ENCODE results near the gene ELAPOR2.
A peak's percentile ranks its signal among the peaks of the same experiment; 100 is the strongest.

Gene ELAPOR2

GRCh38 chr7:87039691-87040299, 19.7 kb downstream of the ELAPOR2 start:
- peak; percentile 48 for DNase-seq

- DNase-seq: peak; percentile 41
Observed at GRCh38 chr7:87038993-87039690, 20.3 kb downstream of the ELAPOR2 start.

GRCh38 chr7:87036985-87037384, 22.5 kb downstream of the ELAPOR2 start:
- DNase-seq: no peak

DNA sequence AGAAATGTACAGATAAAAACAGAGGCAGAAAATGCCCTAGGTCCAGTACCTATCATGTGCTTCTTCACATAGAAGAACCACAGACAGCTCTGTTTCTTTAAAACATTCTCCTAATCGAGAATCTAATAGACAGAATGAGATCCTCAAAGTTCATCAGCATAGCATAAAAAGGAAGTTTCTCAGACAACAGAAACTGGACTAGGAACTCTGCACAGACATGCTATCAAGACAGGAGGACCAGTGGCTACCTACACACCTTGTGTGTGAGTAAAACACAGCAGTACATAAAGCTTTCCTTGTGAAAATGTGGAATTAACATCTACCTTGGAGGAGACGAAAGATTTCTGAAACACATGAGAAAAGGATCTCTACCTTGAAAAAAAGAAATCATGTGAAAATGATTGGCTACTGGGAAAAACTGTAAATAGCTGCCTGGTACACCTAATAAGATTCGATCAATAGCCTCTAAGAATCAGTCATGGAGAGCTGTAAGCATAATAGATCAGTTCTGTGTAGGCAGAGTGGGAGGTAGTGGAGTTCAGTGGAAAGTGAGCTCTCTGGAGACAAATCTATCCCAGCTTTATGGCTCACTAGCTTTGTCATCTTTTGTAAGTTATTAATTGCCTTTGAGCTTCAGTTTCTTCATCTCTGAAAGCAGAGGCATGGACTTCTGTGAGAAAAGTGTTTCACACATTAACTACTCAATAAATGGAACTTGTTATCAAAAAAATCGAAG, 26.7 kb downstream of the ELAPOR2 start:
- no peak for DNase-seq

DNA sequence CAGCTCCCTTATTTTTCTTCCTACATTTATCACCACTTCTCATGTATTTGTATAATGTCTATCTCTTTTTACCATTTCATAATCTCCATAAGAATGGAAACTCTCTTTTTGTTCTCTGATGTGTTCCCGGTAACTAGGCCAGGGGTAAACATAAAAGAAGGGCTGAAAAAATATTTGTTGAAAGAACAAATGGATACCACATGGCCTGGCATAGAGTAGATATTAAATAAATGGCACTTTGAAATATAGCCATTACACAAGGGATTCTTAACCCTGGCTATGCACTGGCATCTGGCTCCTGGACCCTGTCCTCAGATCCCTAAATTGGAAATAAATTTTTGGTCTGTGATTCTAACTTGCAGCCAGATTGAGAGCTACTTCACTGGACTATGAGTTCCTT, 30.4 kb downstream of the ELAPOR2 start:
- no peak for DNase-seq

DNA sequence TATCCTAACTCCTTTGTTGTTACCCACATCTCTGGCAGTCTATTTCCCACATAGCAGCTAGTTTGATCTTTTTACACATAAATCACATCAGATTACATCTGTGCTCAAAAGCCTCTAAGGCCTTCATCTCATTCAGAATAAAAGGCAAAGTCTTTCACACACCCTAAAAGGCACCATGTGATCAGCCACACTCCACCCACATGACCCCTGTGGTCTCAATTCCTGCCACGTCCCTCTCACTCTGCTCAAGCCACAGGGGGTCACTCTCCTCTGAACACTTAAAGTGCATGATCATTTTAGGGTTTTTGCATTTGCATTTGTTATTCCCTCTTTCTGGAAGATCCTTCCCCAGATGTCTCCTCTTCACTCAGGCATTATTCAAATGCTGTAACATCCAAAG, 30.8 kb downstream of the ELAPOR2 start:
- no peak for DNase-seq

DNA sequence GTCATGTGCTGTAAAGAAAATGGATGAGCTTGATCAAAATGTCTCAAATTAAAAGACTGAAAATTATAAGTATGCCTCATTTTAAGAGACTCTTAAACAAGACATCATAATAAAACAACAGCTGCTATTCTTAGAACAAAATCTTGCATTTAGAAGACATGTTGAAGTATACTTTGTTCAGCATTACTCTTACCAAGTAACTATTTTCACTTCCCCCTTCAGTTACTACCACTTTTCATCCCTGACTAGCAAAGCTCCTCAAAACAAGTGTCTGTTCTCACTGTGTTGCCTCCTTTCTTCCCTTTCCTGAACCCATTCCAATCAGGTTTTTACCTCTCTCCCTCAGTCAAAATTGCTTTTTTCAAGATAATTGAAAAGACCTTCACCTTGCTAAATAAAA, 31.6 kb downstream of the ELAPOR2 start:
- DNase-seq: no peak

- no peak for DNase-seq
Observed at GRCh38 chr7:87021285-87021684, 38.2 kb downstream of the ELAPOR2 start.

GRCh38 chr7:87016606-87017005, 42.8 kb downstream of the ELAPOR2 start:
- DNase-seq: no peak

GRCh38 chr7:87013840-87014190, 45.6 kb downstream of the ELAPOR2 start:
- DNase-seq: no peak

GRCh38 chr7:87013136-87013839, 46.2 kb downstream of the ELAPOR2 start:
- DNase-seq: peak; percentile 53

Measured in NCI-H82 (cell line).